Astrocyte (in vitro differentiated cells and primary cell): ENCODE measurements around the gene SBNO2. TPM values are rescaled to one million over a fixed set of nuclear protein-coding genes. Genes with fewer than 3 reads are reported as not detected.

ENCODE experiments used
- DNase-seq: peaks from one replicate; pipeline ENCODE4 v3.0.0-alpha.2; 2010; ENCODE audit warnings: low read depth
- FAIRE-seq: peaks from 2 replicates; lab custom pipeline; 2011; peaks lifted over from hg19 to GRCh38; lab: Jason Lieb, UNC
- H2AFZ ChIP-seq: 2 replicates; pipeline ENCODE4 v1.6.0; 2012; ENCODE audit warnings: low read depth, low read length, inconsistent platforms
- H3K27ac ChIP-seq: 2 replicates; pipeline ENCODE4 v1.5.1; 2011; ENCODE audit warnings: low read depth, low read length, inconsistent platforms
- H3K27me3 ChIP-seq: 2 replicates; pipeline ENCODE4 v1.6.0; 2011; ENCODE audit warnings: low read length, inconsistent platforms; ENCODE audit not compliant: insufficient read depth
- H3K36me3 ChIP-seq: 2 replicates; pipeline ENCODE4 v1.5.1; 2011; ENCODE audit warnings: low read length, inconsistent platforms; ENCODE audit not compliant: insufficient read depth
- H3K4me1 ChIP-seq: 2 replicates; pipeline ENCODE4 v1.5.1; 2011; ENCODE audit warnings: low read length, inconsistent platforms; ENCODE audit not compliant: insufficient read depth
- H3K4me2 ChIP-seq: 2 replicates; pipeline ENCODE4 v1.6.0; 2012; ENCODE audit warnings: low read length, inconsistent platforms
- H3K4me3 ChIP-seq: 2 replicates; pipeline ENCODE4 v1.5.1; 2011; ENCODE audit warnings: low read depth, mild to moderate bottlenecking, low read length, inconsistent platforms; ENCODE audit not compliant: insufficient read depth
- H3K79me2 ChIP-seq: 2 replicates; pipeline ENCODE4 v1.6.0; 2012; ENCODE audit warnings: mild to moderate bottlenecking, low read length, inconsistent platforms; ENCODE audit not compliant: insufficient read depth
- H3K9ac ChIP-seq: 2 replicates; pipeline ENCODE4 v1.6.0; 2012; ENCODE audit warnings: mild to moderate bottlenecking, low read length, inconsistent platforms
- H3K9me3 ChIP-seq: 2 replicates; pipeline ENCODE4 v1.5.1; 2012; ENCODE audit warnings: low read depth, mild to moderate bottlenecking, low read length, inconsistent platforms; ENCODE audit not compliant: insufficient read depth
- H4K20me1 ChIP-seq: 2 replicates; pipeline ENCODE4 v1.6.0; 2012; ENCODE audit warnings: low read length, inconsistent platforms; ENCODE audit not compliant: insufficient read depth
- H3K27ac Mint-ChIP-seq: one replicate; pipeline ENCODE4 v1.8.0; 2021; ENCODE audit warnings: mild to moderate bottlenecking, mixed read lengths; ENCODE audit not compliant: unreplicated experiment
- H3K27me3 Mint-ChIP-seq: one replicate; pipeline ENCODE4 v1.8.0; 2021; ENCODE audit warnings: low read depth, mixed read lengths; ENCODE audit not compliant: unreplicated experiment
- H3K36me3 Mint-ChIP-seq: one replicate; pipeline ENCODE4 v1.8.0; 2021; ENCODE audit warnings: low read depth, mixed read lengths; ENCODE audit not compliant: unreplicated experiment
- H3K4me1 Mint-ChIP-seq: one replicate; pipeline ENCODE4 v1.8.0; 2021; ENCODE audit warnings: low read depth, mixed read lengths; ENCODE audit not compliant: unreplicated experiment
- H3K4me3 Mint-ChIP-seq: one replicate; pipeline ENCODE4 v1.8.0; 2021; ENCODE audit warnings: mild to moderate bottlenecking, moderate library complexity, mixed read lengths; ENCODE audit not compliant: unreplicated experiment
- H3K9me3 Mint-ChIP-seq: one replicate; pipeline ENCODE4 v1.8.0; 2021; ENCODE audit warnings: mild to moderate bottlenecking, mixed read lengths; ENCODE audit not compliant: unreplicated experiment
- EZH2 ChIP-seq: IDR thresholded peaks from 2 replicates; pipeline ENCODE4 v1.6.1; 2012; ENCODE audit warnings: mild to moderate bottlenecking, low read length, inconsistent platforms; ENCODE audit not compliant: insufficient read depth
- total RNA-seq: library from RNA; stranded (reverse); gene quantifications from 2 replicates; pipeline ENCODE4 v1.2.1, GENCODE V29; 2021
- TF ChIP-seq, protein P1 (sequence below): IDR thresholded peaks from 2 replicates; pipeline ENCODE4 v1.5.1; 2011; ENCODE audit warnings: low read depth, mild to moderate bottlenecking, inconsistent platforms, low read length, moderate library complexity; ENCODE audit not compliant: insufficient read depth

SBNO2 gene
- total RNA-seq, 1 donor from 2014 or later: 39.3 TPM

DNA sequence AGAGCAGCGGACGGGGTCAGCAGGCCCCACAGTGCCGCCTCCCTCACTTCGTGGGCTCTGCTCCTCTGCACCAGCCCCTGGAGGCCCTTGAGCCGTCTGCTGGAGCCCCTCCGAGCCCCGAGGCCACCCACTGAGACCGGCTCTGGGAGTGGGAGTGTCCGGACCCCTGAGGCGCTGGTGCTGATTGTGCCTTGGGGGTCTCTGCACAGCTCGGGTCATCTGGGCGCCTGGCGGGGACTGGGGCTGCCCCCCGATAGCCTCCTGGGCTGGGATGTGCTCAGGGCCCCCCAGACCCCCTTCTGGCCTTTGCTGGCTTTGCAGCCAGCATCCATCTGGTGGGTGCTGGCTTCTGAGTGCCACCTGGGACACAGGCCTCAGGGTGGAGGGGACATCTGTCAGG is 48.3 kb upstream of the SBNO2 start:
- no peak for TF ChIP-seq EZH2
- TF ChIP-seq, protein P1, sequence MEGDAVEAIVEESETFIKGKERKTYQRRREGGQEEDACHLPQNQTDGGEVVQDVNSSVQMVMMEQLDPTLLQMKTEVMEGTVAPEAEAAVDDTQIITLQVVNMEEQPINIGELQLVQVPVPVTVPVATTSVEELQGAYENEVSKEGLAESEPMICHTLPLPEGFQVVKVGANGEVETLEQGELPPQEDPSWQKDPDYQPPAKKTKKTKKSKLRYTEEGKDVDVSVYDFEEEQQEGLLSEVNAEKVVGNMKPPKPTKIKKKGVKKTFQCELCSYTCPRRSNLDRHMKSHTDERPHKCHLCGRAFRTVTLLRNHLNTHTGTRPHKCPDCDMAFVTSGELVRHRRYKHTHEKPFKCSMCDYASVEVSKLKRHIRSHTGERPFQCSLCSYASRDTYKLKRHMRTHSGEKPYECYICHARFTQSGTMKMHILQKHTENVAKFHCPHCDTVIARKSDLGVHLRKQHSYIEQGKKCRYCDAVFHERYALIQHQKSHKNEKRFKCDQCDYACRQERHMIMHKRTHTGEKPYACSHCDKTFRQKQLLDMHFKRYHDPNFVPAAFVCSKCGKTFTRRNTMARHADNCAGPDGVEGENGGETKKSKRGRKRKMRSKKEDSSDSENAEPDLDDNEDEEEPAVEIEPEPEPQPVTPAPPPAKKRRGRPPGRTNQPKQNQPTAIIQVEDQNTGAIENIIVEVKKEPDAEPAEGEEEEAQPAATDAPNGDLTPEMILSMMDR: no peak
- no peak for DNase-seq
- no peak for FAIRE-seq
- H3K27me3 ChIP-seq: no peaks in the 10 kb centered on the region
- no peak overlapping the region for H3K9ac ChIP-seq
- no peak overlapping the region for H3K27ac ChIP-seq
- H3K4me1 ChIP-seq: no peaks in the 10 kb centered on the region
- peaks cover 32% of the 10 kb centered on the region for H3K79me2 ChIP-seq
- Mint-ChIP-seq H3K9me3 (no peaks in the 10 kb centered on the region), H3K27ac (no peak overlapping the region), H3K27me3 (no peaks in the 10 kb centered on the region), H3K4me3 (no peak overlapping the region), H3K36me3 (no peaks in the 10 kb centered on the region), H3K4me1 (no peaks in the 10 kb centered on the region)
- H3K4me3 ChIP-seq: no peak overlapping the region
- H3K9me3 ChIP-seq: no peaks in the 10 kb centered on the region
- H3K4me2 ChIP-seq: no peak overlapping the region
- no peaks in the 10 kb centered on the region for H3K36me3 ChIP-seq
- H2AFZ ChIP-seq: no peak overlapping the region
- H4K20me1 ChIP-seq: peaks cover 76% of the 10 kb centered on the region

DNA sequence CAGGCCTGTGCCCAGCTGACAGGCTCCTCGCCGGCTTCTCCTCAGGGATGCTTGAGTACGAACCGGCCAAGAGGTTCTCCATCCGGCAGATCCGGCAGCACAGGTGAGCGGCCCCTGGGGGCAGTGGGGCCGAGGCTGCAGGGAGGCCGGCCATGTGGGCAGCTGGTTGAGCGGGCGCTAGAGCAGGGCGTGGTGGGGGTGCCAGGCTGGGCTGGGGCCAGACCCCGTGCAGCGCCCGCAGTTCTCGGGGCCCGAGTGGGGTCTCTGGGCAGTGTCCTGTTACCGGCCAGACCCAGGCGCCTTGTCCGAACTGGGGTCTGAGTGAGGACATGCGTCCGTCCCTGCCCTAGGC is 47.8 kb upstream of the SBNO2 start:
- no peaks in the 10 kb centered on the region for H3K9me3 Mint-ChIP-seq
- no peak overlapping the region for H3K4me2 ChIP-seq
- no peaks in the 10 kb centered on the region for H3K4me1 Mint-ChIP-seq
- no peak overlapping the region for H3K27ac Mint-ChIP-seq
- no peak overlapping the region for H2AFZ ChIP-seq
- H3K4me1 ChIP-seq: peaks cover 2% of the 10 kb centered on the region
- H3K9me3 ChIP-seq: no peaks in the 10 kb centered on the region
- peaks cover 37% of the 10 kb centered on the region for H3K79me2 ChIP-seq
- TF ChIP-seq, protein P1: no peak
- no peak for TF ChIP-seq EZH2
- no peaks in the 10 kb centered on the region for H3K36me3 Mint-ChIP-seq
- H3K4me3 Mint-ChIP-seq: no peak overlapping the region
- no peaks in the 10 kb centered on the region for H3K36me3 ChIP-seq
- no peak overlapping the region for H3K27ac ChIP-seq
- peaks cover 81% of the 10 kb centered on the region for H4K20me1 ChIP-seq
- H3K27me3 Mint-ChIP-seq: no peaks in the 10 kb centered on the region
- FAIRE-seq (no peak), DNase-seq (no peak)
- no peak overlapping the region for H3K9ac ChIP-seq
- H3K27me3 ChIP-seq: no peaks in the 10 kb centered on the region
- H3K4me3 ChIP-seq: no peak overlapping the region

DNA sequence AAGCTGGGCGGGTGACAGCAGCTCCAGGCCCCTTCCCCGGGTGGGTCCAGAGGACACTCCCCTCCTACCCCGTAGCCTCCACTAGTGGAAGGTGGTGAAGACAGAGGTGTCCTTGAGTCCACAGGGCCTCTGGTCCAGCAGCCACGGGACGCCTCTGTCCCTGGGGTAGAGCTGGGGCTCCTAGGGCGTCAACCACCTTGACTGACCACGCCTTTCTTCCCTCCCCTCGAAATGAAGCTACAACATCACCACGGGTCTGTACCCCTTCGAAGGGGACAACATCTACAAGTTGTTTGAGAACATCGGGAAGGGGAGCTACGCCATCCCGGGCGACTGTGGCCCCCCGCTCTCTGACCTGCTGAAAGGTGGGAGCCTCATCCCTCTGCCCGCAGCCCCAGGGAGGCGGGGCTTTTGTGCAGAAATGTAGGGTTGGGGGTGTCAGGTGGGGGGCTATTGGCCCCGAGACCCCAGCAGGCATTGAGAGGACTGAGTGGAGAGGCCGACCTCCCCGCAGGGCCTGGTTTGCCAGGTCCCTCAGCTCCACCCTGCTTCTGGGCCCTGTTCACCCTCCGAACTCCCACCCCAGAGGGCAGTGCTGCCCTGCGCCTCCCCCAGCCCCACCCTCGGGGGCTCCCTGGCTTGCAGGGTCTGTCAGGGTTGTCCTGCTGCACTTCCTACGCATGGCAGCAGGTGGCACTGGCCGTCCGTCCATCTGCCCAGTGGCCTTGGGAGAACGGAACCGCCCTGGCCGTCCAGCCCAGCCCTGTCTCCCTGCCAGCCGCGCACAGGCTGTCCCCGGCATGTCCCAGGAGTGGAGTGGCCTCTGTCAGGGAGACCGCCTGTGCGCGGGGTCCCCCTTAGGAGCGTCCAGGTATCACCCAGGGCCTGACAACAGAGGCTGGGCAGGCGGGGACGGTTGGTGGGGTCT is 47.2 kb upstream of the SBNO2 start:
- Histone ChIP-seq H3K27me3 (no peaks in the 10 kb centered on the region), H3K27ac (no peak overlapping the region), H3K36me3 (no peaks in the 10 kb centered on the region), H4K20me1 (peaks cover 87% of the 10 kb centered on the region), H3K9me3 (no peaks in the 10 kb centered on the region), H2AFZ (no peak overlapping the region), H3K4me3 (no peak overlapping the region), H3K4me2 (no peak overlapping the region), H3K9ac (no peak overlapping the region), H3K4me1 (peaks cover 8% of the 10 kb centered on the region), H3K79me2 (peaks cover 41% of the 10 kb centered on the region)
- no peak for FAIRE-seq
- H3K4me1 Mint-ChIP-seq: peaks cover 3% of the 10 kb centered on the region
- no peak for DNase-seq
- H3K36me3 Mint-ChIP-seq: no peaks in the 10 kb centered on the region
- no peaks in the 10 kb centered on the region for H3K27me3 Mint-ChIP-seq
- no peak overlapping the region for H3K27ac Mint-ChIP-seq
- H3K4me3 Mint-ChIP-seq: no peak overlapping the region
- no peaks in the 10 kb centered on the region for H3K9me3 Mint-ChIP-seq
- TF ChIP-seq EZH2: no peak
- TF ChIP-seq, protein P1: peak; percentile 40
